NB4 (cell line): ENCODE data around the gene PLCXD1.
"Not testable (repeated sequence)": the region's sequence is repeated elsewhere in the genome, so short reads cannot be mapped to it uniquely, and the experiment has no call there.

Experiments
- DNase-seq: peaks from one replicate; pipeline ENCODE4 v3.0.0; 2010; ENCODE audit warnings: low read depth
- H3K4me3 ChIP-seq: one replicate; pipeline ENCODE4 v1.5.1; 2011; ENCODE audit warnings: mild to moderate bottlenecking, low read depth, low read length, moderate library complexity
- MYC ChIP-seq: IDR thresholded peaks from 2 replicates; pipeline ENCODE4 v1.6.1; 2011; ENCODE audit warnings: low read depth, low read length
- POLR2A ChIP-seq: IDR thresholded peaks from 2 replicates; pipeline ENCODE4 v1.6.1; 2011; ENCODE audit warnings: mild to moderate bottlenecking; ENCODE audit not compliant: insufficient read length; ENCODE audit errors: extremely low read depth
- TF ChIP-seq, protein P1 (sequence below): IDR thresholded peaks from 2 replicates; pipeline ENCODE4 v1.6.1; 2011; ENCODE audit warnings: low read depth, low read length
- TF ChIP-seq, protein P2 (sequence below): IDR thresholded peaks from one replicate; pipeline ENCODE4 v1.5.1; 2012; ENCODE audit warnings: low read depth, low read length

The PLCXD1 gene

DNA sequence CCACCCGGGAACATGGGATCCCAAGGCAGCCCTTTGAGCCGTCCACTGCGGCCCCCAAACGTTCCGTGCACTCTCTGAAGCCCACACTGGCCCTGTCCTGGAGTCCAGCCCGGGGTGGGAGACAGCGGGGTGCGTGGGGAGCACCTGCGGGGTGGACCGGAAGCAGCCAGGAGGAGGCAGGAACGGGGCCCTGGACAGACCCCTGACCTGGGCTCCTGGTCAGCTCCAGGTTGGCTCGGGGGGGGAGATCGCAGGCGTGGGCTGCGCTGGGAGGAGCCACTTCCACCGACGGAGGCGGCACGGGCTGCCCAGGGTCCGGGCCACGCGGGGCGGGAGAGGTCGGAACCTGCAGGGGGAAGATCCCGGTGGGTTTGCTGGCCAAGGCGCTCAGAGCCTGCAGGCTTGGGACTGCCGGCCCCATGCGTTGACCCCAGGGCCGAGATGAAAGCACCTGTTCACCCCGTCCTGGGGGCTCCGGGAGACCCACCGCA is 5.7 kb upstream of the PLCXD1 start:
- DNase-seq = no peak
- H3K4me3 ChIP-seq = peak overlapping the region; percentile 60
- TF ChIP-seq, protein P1, sequence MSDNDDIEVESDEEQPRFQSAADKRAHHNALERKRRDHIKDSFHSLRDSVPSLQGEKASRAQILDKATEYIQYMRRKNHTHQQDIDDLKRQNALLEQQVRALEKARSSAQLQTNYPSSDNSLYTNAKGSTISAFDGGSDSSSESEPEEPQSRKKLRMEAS = no peak
- TF ChIP-seq POLR2A = no peak
- no peak for TF ChIP-seq MYC
- TF ChIP-seq, protein P2, sequence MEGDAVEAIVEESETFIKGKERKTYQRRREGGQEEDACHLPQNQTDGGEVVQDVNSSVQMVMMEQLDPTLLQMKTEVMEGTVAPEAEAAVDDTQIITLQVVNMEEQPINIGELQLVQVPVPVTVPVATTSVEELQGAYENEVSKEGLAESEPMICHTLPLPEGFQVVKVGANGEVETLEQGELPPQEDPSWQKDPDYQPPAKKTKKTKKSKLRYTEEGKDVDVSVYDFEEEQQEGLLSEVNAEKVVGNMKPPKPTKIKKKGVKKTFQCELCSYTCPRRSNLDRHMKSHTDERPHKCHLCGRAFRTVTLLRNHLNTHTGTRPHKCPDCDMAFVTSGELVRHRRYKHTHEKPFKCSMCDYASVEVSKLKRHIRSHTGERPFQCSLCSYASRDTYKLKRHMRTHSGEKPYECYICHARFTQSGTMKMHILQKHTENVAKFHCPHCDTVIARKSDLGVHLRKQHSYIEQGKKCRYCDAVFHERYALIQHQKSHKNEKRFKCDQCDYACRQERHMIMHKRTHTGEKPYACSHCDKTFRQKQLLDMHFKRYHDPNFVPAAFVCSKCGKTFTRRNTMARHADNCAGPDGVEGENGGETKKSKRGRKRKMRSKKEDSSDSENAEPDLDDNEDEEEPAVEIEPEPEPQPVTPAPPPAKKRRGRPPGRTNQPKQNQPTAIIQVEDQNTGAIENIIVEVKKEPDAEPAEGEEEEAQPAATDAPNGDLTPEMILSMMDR = no peak

DNA sequence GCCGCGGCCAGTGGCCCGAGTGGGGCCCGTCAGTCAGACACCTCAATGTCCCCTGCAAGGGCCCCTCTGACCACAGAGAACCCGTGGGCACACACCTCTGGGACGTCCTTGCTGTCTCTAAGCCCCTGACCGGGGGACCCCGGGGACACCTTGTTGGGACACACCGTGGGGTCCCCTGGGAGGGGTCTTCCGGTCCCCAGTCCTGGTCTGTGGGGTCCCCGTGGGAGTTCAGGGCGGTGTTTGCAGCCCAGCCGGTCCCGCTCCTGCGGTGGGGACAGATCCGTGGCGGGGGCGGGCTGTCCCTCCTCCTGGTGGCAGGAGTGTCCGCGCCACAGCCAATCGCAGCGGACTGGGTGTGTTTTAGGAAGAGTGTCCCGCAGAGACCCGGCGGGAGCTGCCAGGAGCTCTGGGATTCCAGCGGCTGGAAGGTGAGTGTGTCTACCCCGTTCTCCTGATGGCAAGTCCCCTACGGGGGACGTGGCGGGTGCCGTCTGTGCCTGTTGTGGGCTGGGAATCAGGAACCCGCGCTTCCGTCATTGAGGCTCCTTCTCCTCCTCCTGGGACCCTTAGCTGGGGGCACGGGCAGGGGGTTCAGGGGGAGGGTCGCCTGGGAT is 5.1 kb upstream of the PLCXD1 start:
- peak; percentile 71 for DNase-seq
- H3K4me3 ChIP-seq = peak overlapping the region; percentile 60
- TF ChIP-seq MYC = no peak
- TF ChIP-seq POLR2A = peak; percentile 50

DNA sequence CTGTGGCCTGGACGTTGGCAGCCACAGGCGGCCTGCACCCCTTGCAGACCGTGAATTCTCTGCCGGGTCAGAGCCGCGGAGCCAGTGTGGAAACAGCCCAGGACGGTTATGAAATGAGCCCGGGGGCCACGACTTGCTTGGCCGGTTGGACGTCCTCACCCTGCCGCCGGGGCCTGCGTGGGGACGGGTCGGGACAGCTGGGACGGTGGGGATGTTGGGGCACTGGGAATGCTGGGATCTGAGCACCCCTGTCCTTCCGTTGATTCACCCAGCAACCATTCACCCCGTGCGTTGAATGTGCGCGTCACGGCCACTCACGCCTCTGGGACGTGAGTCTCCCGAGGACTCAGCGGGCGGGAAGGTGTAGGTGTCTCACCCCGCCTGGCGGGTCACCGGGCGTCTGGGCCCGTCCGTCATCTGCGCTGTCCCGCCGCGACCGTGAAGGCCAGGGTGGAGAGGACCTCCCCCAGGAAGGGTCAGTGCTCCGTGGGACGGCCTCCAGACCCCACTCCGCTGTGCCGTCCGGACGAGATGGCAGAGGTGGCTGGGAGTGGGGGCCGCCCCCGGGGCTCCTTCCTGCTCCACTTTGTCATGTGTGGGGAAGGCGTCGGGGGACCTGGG is 4.5 kb upstream of the PLCXD1 start:
- TF ChIP-seq POLR2A (no peak), MYC (no peak)
- TF ChIP-seq, protein P1 = no peak
- peak overlapping the region; percentile 60 for H3K4me3 ChIP-seq
- peak; percentile 40 for DNase-seq

DNA sequence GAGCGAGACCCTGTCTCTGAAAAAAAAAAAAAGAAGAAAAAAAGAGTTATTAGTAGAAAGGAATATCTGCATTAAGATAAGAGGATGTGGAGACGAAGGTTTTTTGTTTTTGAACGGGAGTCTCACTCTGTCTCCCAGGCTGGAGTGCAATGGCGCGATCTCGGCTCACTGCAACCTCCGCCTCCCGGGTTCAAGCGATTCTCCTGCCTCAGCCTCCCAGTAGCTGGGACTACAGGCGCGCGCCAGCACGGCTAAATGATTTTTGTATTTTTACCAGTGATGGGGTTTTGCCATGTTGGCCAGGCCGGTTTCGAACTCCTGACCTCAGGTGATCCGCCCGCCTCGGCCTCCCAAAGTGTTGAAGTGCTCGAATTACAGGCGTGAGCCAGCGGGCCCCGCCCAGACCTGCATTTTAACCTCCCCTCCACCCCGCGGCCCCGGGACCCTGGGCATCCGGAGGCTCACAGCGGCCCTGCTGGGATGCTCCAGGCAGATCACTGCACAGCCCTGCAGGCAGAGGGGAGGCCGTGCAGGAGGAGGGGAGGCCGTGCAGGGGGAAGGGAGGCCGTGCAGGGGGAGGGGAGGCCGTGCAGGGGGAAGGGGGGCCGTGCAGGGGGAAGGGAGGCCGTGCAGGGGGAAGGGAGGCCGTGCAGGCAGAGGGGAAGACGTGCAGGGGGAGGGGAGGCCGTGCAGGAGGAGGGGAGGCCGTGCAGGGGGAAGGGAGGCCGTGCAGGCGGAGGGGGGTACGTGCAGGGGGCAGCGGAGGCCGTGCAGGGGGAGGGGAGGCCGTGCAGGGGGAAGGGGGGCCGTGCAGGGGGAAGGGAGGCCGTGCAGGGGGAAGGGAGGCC is 1.2 kb upstream of the PLCXD1 start:
- H3K4me3 ChIP-seq, DNase-seq: not testable (repeated sequence)

DNA sequence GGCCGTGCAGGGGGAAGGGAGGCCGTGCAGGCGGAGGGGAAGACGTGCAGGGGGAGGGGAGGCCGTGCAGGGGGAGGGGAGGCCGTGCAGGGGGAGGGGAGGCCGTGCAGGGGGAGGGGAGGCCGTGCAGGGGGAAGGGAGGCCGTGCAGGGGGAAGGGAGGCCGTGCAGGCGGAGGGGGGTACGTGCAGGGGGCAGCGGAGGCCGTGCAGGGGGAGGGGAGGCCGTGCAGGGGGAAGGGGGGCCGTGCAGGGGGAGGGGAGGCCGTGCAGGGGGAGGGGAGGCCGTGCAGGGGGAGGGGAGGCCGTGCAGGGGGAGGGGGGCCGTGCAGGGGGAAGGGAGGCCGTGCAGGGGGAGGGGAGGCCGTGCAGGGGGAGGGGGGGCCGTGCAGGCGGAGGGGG is 459 bp upstream of the PLCXD1 start:
- not testable (repeated sequence) for DNase-seq

DNA sequence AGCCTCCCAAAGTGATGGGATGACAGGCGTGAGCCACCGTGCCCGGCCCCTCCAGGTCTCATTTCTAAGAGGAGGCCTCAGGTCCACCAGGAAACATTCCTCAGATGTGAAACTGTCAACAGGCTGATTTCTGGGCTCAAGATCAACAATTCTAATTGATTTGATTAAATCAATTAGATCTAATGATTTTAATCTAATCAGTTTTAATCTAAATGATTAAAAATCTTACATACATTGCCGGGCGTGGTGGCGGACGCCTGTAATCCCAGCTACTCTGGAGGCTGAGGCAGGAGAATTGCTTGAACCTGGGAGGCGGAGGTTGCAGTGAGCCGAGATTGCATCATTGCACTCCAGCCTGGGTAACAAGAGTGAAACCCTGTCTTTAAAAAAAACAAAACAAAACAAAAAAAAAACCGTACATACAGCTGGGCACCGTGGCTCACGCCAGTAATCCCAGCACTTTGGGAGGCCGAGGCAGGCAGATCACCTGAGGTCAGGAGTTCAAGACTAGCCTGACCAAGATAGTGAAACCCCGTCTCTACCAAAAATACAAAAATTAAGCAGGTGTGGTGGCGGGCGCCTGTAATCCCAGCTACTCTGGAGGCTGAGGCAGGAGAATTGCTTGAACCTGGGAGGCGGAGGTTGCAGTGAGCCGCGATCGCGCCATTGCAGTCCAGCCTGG is 960 bp downstream of the PLCXD1 start:
- not testable (repeated sequence) for H3K4me3 ChIP-seq, DNase-seq

More for the DNA sequence above, 459 bp upstream of the PLCXD1 start:
- not testable (repeated sequence) for H3K4me3 ChIP-seq

DNA sequence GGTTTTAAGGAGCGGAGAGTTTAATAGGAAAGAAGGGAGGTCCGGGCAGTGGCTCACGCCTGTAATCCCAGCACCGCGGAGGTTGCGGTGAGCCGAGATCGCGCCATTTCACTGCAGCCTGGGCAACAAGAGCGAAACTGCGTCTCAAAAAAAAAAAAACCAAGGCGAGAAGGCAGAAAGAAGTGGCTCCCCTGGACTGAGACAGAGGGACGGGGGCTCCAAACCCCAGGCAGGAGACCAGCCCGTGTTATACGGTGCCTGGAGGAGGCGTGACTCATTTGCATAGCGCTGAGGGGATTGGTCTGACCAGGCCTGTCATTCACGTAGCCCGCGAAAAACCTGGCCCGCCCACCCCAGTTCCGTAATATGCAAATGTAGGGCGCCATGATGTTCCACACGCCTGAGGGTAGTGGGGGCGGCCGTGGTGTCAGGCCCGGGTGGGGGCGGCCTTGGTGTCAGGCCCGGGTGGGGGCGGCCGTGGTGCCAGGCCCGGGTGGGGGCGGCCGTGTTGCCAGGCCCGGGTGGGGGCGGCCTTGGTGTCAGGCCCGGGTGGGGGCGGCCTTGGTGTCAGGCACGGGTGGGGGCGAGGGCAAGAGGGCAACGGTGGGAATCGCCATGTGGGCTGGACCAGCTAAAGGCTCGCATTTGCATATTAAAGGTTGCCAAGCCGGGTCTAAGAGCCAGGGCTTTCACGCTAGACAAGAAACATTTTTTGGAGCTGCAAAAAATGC is 2.1 kb downstream of the PLCXD1 start:
- TF ChIP-seq MYC = no peak
- peak; percentile 29 for TF ChIP-seq POLR2A
- peak overlapping the region; percentile 53 for H3K4me3 ChIP-seq
- DNase-seq = peak; percentile 95

DNA sequence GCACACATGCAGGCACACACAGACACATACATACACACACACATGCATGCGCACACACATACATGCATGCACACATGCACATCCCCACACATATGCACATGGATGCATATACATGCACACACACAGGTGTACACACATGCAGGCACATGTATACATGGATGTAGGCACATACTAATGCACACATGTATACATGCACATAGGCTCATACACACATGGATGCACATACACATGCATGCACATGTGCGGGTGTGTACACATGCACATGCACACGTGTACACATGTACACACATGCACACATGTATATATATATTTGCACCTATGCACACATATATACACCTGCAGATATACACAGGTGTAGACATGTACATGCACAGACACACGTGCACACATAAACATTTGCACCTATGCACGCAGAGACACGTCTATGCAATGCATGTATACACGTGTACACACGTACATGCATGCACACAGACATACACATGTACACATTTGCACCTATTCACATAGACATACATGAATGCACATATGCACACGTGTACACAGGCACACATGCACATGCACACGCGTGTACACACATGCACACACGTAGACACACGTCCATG is 4.0 kb downstream of the PLCXD1 start:
- TF ChIP-seq MYC (no peak), POLR2A (no peak)
- TF ChIP-seq, protein P1 = no peak
- TF ChIP-seq, protein P2 = no peak
- no peak for DNase-seq
- H3K4me3 ChIP-seq = no peak overlapping the region
